NCI-H187 (cell line): ENCODE measurements around the gene BARX1.
"Not testable (repeated sequence)": the region's sequence is repeated elsewhere in the genome, so short reads cannot be mapped to it uniquely, and the experiment has no call there.

Experiments used
- DNase-seq, 2 experiments: peaks; one replicate each; lab custom pipeline; 2025; lab: John Stamatoyannopoulos, UW

Gene BARX1

DNA sequence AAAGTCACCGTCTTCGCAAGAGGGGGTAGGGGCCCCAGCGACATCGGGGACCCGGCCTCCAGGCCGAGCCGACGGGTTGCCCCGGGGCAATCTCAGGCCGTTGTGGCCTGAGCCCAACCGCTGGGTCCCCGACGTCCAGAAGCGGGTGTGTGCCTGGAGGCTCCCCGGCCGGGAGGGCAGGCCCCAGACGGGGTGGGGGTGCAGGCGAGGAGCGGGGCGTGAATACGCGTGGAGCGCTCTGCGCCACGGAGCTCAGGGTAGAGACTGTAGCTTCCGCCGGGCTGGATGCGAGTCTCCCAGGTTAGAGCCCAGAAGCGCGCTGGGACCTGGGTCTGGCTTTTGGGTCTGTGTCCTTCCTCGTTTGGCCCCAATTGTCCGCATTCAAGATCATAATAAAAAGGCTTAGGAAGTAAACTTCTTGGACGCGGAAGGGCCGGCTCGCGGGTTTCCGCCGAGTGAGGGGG lies 3.5 kb downstream of the BARX1 start:
- DNase-seq, result no peak

DNA sequence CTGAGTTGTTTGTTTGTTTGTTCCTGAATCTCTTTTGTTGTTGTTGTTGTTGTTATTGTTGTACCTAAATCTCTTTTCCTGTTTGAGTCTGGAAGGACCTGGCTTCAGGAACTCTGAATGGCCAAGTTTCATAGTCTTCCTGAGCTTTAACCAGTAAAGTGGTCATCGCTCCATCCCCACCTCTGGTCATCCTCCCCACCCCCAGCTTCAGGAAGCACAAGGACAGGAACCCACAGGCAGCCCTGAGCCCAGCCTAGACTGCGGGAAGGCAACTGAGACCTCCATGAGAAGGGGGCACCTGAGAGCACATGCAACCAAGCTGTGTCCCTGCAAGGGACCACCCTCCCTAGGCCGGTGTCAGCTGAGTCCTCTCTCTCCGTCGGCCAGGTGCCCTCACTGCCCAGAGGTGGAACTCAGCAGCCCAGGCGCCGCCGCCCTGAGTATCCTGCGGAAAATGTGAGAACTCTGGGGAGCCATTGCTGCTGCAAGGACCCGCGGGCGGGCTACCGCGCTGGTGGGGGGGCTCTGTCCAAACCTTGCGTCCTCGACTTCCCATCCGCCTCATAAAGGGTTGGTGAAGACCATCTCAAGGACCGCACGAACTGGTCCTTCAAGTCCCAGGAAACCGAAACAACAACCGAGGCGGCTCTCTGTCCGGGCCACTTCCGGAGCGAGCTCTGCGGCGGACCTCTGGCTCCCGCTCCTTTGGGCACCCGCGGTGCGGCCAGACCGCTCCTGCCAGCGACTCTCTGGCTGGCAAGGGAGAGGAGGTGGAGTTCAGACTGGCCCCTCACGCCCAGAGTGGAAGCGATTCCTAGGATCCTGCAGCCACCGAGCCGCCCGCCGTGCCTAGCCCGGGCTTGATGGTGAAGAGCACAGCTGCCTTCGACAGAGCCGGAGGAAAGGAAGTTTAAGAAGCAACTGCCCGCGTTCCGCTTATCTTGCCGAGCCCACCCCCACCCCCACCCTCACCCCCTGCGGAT lies 4.2 kb downstream of the BARX1 start:
- no peak for DNase-seq

DNA sequence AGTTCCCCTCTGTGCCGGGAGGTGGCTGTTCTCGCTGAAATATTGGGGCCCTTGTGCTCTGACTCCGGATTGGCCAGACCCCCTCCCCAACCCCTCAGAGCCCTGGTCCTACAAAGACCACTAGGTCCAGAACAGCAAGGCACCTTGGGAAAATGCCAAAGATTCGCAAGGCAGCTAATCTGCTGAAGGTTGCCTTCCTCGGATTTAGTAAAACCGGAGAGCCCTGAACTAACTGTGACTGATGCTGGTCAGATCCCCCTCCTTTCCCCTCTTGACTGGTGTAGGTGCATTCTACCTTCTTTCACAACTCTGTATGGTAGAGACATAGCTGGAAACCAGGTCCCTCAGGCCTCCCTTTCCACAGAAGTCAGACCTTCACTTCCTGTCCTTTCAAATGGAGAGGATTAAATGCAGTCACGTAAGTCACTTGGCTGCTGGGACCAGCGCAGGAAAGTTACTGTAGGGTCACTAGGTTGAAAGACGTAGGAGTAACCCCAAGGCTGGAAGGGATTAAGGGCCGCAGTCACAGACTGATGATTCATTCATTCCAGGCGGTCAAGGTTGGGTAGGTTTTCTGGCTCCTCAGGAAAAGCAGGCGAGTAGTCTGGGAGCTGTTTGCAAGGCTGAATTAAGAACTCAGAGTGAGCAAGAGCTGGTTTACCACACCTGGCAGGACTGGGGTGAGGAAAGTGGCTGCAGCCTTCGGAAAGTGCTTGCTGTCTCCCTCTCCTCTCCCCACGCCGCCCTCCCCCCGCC lies 5.3 kb downstream of the BARX1 start:
- DNase-seq, result no peak

DNA sequence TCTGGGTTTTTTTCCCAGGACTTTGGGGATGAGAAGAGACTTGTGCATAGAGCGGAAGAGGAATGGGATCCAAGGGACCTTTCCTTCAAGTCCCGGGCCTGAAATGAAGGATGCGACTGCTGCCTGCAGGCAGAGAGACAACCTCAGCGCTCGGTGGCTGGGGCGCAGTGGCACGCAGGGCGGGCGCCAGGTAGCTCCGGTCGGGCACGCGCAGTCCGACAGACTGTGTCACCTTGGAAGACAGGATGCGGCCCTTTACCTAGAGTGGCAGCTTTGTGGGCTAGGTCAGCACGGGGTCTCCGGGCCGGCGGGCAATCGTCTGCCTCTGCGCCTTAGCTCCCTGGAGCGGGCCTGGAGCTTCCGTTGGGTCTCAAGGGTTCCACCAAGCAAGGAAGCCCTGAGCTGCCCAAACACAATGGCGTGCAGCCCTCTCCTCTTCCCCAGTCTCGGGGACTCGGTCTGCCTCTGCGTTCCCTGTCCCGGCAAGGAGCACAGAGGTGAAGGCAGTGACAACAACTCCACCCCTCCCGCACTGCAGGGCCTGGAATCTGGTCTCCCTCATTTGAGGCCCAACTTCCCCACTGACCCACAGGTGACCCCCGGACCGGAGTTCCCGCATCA lies 6.0 kb downstream of the BARX1 start:
- DNase-seq, result no peak

DNA sequence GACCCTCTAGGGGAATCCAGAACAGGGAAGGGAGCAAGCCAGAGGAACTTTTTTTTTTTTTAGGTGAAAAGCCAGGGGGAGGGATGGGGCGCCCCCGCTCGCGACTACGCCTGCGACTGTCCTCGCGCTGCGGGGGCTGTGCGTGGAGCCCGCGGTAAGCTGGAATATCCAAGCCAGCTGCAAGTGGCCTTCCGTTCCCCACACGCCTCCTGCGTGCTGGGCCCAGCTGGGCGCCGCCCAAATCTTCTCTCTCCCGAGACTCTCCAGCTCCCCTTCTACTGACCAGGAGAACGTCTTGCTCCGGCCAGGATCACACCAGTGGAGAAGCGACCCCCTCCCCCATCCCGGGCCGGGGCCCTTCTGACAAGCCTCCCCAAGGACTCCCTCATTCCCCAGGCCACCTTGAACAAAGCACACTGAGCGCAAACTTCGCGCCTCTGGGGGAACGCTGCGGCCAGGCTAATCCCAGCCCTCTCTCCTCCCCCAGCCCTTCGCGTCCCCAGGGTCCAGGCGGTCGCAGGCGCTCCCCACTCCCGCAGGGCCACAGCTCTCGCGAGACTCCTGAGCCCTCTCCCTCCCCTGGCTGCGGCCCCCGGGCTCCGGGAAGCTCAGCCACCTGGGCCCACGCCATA lies 6.6 kb downstream of the BARX1 start:
- DNase-seq, result no peak

DNA sequence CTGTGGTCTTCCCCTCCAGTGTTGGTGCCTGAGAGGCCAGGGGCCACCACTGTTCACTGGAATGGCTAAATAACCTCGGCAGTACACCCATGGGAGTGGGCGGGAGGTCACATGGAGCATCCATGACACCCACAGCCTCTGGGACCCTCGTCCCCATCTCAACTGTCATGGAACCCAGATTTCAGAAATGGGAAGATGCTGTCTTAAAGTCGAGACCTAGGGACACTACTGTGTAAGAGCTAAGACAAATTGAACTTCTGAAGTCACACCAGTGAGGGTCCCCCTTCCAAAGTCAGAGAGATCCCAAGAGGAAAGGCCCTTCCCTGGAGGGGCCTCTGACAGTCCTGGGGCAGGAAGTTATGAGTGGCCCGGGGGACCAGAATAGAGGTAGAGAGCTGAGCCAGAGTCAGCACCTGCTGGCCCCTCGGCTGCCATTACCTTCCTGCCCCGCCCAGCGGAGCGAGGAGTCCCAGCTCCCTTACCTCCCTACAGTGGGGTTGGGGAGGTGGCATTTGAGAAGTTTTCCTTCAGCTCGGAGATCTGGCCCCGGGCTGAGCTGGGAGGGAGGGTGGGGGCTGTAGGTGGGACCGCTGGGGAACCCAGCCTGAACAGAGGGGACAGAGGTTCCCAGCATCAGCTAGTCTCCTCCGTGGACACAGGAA lies 7.6 kb downstream of the BARX1 start:
- DNase-seq, result no peak

DNA sequence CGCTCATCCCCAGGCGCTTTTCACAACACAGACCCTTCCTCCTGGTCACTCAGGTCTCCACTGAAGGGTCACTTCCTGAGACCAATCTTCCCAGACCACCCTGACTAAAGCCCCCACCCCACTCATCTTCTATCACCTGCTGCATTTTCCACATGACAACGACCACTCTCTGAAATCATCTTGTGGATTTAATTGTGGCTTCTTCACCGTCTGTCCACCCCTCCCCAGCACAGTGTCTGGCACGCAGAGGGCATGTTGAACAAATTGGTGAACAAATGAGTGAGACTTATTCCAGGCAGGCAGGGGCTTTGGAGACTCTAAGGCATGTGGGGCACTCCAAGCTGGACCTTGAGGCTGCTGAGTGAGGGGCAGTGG lies 8.8 kb downstream of the BARX1 start:
- DNase-seq, result no peak

DNA sequence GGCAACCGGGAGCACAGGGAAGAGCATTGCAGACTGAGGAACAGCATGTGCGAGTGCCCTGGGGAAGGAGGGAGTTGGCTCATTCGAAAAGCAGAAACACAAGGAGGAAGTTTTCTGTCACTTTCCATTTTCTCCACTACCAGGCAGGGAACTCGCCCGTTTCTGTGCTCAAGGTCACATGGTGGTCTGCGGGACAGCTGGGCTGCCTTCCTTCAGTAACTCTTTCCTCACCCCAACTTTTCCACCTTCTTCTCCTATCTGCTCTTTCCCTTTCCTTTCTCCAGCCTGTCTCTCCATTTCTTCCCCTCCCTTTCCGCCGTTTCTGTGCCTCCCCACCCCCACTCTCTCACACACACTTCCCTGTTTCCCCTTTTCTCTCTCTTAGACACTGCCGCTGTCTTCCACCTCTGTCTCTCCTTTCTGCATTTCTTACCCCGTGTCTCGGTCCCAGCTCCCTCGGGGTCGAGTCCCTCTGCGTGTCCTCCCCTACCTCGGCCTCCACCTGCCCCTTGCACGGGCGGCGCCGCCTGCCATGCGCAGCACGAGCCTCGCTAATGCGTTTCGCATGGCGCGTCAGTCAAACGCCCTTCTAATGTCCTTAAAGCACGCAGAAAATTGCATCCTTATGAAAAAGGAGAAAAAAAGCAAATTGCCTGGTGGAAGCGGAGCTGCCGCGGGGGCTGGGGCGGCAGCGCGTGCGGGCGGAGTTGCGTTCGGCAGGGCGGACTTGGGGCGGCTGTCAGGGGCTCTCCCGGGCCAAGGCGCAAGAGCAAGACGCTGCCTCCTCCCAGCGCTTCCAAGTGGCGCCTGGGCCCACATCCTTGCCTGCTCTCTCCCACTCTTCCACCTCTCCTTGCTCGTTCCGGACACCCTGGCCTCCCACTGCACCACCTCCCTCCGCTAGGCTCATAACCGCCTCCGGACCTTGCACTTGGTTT lies 9.5 kb downstream of the BARX1 start:
- no peak for DNase-seq

DNA sequence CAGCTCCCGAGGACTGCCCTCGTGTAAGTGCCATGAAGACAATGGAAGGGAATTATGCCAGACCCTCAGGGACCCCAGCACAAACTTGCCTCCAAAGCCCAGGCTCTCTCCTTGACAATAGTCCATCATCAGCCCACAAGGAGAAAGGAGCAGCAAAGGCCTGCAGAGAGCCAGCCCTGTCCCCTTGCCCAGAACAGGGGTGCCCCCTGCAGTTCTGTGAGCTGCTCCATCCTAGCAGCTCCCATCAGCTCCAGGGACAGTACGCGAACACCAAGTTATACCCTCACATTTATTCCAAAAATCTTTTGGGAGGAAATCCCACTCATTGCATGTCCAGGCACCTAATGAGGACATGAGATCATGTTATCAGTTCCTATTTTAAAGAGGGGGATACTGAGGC lies 11.1 kb downstream of the BARX1 start:
- DNase-seq, result no peak

DNA sequence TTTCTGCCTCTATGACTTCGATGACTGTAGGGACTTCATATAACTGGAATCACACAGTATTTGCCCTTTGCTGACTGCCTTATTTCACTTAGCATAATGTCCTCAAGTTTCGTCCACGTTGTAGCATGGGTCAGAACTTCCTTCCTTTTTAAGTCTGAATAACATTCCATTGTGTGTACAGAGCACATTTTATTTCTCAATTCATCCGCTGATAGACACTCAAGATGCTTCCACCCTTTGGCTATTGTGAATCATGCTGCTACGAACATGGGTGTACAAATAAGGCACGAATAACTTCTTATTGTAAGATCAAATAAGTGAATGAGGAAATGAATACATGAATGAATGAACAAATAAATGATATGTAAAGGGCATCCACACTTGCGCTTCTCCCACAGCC lies 13.0 kb downstream of the BARX1 start:
- no peak for DNase-seq

DNA sequence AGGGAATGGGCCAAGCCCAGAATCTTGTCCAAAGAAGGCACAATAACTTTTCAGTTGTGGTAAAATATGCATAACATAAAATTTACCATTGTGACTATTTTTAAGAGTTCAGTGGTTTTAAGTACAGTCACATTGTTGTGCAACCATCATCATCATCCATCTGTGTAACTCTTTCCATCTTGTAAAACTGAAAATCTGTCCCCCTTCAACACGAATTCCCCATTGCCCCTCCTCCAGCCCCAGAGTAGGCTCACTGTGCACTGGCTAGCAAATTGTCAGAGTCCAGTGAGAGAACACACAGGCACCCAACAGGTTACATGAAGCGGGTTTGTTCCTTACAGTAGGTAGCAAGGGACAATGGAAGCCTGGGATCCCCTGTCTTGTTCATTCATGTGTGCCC lies 13.7 kb downstream of the BARX1 start:
- DNase-seq, result no peak

DNA sequence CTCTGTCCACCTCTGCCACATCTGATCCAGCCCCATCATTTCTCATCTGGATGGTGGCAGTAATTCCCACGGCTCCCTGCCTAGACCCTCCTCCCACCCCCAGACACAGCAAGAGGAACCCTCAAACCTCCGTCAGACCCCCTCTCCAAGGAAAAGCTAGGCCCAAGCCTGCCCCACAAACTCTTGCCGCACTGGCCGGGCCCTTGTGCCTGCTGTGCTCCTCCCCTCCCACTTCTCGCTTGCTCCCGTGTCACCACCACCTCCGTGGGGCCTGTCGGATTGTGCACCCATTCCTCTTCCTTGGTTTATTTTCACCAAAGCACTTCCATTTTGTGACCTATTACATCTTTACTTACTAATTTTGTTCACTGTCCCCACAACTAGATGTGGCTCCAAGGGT lies 14.2 kb downstream of the BARX1 start:
- DNase-seq, result no peak

DNA sequence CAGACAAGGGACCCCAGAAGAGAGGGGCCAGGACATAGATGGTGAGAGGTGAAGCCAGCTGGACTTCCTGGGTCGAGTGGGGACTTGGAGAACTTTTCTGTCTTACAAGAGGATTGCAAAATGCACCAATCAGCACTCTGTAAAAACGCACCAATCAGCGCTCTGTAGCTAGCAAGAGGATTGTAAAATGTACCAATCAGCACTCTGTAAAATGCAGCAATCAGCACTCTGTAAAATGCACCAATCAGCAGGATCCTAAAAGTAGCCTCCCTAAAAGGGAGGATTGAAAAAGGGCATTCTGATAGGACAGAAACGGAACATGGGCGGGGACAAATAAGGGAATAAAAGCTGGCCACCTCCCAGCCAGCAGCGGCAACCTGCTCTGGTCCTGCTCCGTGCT lies 15.6 kb downstream of the BARX1 start:
- not testable (repeated sequence) for DNase-seq

DNA sequence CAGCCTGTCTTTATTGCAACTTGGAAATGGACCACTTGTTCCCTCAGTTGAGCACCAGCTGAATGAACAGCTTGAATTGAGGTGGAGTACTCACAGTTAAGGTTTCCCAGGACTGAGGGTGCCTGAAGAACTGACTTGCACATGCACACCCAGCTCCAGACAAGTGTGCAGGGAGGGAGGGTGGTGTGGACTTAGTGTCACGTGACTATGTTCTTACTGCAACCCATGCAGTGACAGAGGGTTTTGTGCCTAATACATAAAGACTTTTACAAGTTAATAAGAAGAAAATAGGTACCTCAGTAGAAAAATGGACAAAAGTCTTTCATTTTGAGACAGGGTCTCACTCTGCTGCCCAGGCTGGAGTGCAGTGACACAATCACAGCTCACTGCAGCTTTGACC lies 18.0 kb downstream of the BARX1 start:
- DNase-seq, result no peak

DNA sequence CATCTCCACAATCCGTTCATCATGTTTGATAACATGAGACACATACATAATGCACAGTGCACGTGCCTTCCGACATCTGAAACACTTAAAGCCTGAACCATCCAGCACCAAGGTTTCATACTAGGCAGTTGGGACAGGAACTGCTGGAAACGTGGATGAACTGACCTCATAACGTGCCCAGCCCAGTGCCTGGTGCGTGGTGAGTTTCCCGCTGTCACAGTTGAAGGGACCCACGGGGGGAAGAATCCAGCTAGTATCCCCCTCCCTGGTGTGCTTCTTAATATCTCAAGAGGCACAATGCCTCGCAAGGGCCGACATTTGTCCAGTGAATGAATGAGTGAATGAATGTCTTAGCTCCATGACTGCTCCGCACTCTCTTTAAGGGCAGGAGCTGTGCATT lies 23.2 kb downstream of the BARX1 start:
- DNase-seq, result no peak

DNA sequence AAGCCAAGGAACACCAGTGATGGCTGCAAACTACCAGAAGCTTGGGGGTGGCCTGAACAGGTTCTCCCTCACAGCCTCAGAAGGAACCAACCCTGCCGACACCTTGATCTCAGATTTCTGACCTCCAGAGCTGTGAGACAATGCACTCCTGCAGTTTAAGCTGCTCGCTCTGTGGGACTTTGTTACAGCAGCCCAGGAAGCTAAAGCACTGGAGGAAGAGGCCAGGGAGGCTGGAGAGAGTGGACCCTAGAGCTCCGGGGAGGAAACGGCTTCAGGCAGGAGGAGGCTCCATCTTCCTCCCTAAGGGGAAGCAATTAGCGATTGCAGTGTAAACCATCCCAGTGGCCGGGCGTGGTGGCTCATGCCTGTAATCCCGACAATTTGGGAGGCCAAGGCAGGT lies 25.1 kb downstream of the BARX1 start:
- no peak for DNase-seq

DNA sequence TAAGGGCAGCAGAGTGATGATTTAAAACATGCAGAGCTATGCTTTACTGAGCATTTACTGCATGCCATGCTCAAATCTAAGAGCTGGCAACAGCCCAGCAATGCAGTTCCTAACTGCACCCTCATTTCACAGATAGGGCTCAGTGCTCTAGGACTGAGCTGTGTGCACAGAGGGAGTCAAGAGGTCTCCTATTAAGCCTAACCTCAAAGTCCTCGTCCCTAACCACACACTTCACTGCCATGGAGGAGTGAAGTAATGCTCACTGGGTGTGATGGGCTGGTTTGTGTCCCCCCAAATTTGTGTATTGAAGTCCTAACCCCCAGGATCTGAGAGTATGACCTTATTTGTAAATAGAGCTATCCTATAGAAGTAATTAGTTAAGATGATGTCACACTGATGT lies 25.9 kb downstream of the BARX1 start:
- no peak for DNase-seq

DNA sequence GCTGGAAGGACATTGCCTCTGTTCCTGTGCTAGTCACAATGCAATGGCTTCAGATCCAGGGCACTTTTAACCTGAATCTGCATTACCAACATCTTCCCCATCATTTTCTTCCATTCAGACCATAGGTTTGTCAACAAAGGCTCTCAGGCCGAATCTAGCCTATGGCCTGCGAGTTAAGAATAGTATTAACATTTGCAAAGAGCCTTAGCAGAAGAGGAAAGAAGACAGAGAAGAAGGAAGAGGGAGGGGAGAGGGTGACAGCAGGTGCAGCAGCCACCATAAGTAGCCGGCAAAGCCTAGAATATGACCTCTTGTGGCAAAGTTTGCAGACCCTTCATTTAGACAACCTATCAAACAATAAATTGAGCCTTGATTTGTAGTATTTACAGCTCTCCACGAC lies 32.6 kb downstream of the BARX1 start:
- no peak for DNase-seq

DNA sequence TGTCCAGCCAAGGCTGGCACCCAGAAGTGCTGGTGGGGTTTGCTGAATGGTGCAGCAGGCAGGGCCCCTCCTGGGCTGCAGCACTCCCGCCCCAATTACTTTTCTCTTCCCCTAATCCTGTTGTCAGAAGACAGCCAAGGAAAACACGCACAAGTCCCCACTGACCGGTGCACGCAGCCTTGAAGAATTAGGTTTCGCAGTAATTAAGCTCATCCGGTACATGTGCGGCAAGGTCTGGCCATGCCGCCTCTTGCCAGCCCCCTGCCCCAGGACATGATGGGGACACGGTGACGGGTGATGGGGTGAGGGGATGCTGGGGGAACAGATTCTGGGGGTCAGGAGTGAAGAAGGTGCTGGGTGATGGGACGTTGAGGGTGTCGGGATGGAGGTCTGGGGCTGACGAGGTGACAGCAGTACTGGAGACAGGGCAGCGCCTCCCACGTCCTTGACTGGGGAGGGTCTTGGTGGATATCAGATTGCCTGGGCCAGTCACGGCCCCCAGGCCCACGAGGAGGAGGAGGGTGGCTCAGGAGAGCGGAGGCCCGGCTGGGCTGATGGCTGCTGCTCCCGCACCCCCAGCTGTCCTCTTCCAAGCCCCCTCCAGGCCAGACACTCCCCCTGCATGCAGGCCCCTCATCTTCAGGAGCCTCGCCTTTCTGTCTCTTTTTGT lies 34.9 kb downstream of the BARX1 start:
- DNase-seq, result no peak

DNA sequence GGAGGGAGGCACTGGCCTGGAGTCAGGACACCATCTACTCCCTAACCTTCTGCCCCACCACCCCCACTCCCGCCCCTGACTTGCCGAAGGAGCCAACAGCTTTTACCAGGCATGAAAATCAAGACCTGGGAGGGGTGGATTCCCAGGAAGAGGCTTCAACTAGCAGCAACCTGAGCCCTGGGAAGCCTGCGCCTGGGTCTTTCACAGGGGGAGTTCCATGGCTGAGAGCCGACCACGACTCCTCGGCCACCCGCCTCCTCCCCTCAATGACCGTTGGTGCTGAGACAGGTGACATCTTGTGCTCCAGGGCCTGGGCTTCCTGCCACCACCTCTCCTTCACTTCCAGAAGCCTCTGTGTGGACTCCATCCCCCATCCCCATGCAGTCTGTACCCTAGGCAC lies 37.1 kb downstream of the BARX1 start:
- no peak for DNase-seq
